ENCODE measurements around the gene SBK2. TPM values are rescaled to one million over a fixed set of nuclear protein-coding genes. Genes with fewer than 3 reads are reported as not detected.

The SBK2 gene
- total RNA-seq, 3 donors from 2014 or later, result not detected

GRCh38 chr19:55563261-55563690, 26.3 kb upstream of the SBK2 start:
- DNase-seq (peak in 1 of 3 donors; percentile 28), ATAC-seq (peak; percentile 68)
- no peak for TF ChIP-seq CTCF (IDR thresholded peaks at IDR 0.05)

DNA sequence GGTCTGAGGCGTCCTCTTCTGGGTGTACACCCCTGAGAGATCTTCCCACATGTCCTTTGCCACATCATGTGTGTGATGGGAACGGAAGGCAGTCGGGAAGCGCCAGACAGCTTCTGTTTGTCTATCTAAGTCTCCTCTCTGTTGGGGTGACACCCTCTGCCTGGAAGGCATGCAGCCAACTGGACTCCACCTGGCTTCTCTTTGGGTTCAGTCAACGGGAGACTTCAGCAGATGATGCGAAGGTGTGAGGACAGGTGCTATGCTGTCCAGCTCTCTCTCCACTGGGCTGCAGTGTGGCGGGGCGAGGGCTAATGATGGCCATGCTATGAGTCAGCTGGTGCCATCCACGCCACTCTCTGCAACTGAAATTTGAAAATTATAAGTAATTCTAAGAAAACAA, 22.8 kb upstream of the SBK2 start:
- Histone ChIP-seq H3K4me3 (no peak overlapping the region), H3K9me3 (no peaks in the 10 kb centered on the region), H3K4me1 (ENCODE audit: low read depth) (peaks cover 3% of the 10 kb centered on the region), H3K36me3 (ENCODE audit: low read depth) (no peaks in the 10 kb centered on the region)
- no peak for ATAC-seq
- DNase-seq, result peak in 1 of 3 donors; percentile 7
- intact Hi-C loops (cut with DNase I, micrococcal nuclease), result no loop called here
- TF ChIP-seq CTCF (IDR thresholded peaks at IDR 0.05), result no peak

More at GRCh38 chr19:55563261-55563690, 26.3 kb upstream of the SBK2 start:
- H3K4me1 ChIP-seq (ENCODE audit: low read depth), result peaks cover 3% of the 10 kb centered on the region
- intact Hi-C loops (cut with DNase I, micrococcal nuclease), result no loop called here
- no peaks in the 10 kb centered on the region for H3K36me3 ChIP-seq (ENCODE audit: low read depth)
- no peak overlapping the region for H3K4me3 ChIP-seq
- H3K9me3 ChIP-seq, result no peaks in the 10 kb centered on the region

GRCh38 chr19:55554741-55555152, 17.8 kb upstream of the SBK2 start:
- intact Hi-C loops (cut with DNase I, micrococcal nuclease), result no loop called here
- Histone ChIP-seq H3K4me1 (ENCODE audit: low read depth) (no peaks in the 10 kb centered on the region), H3K4me3 (no peak overlapping the region), H3K9me3 (no peaks in the 10 kb centered on the region), H3K36me3 (ENCODE audit: low read depth) (no peaks in the 10 kb centered on the region)
- ATAC-seq (no peak), DNase-seq (no peak)
- TF ChIP-seq CTCF (IDR thresholded peaks at IDR 0.05), result no peak

DNA sequence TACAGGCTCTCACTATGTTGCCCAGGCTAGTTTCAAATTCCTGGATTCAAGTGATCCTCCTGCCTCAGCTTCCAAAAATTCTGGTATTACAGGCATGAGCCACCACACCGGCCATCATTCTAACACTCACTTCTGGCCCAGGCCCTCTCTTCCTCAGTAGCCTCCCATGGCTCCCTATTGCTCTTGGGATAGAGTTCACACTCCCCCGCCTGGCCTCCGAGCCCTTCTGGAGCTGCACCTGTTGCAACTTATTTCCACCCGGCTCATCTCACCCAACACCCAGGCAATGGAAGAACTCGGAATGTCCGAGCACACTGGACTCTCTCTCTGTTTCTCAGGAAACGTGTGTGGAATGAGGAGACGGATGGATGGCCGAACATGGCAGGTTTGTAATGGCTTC, 17.4 kb upstream of the SBK2 start:
- Histone ChIP-seq H3K36me3 (ENCODE audit: low read depth) (no peaks in the 10 kb centered on the region), H3K9me3 (no peaks in the 10 kb centered on the region), H3K4me1 (ENCODE audit: low read depth) (no peaks in the 10 kb centered on the region), H3K4me3 (no peak overlapping the region)
- DNase-seq (no peak), ATAC-seq (no peak)
- no peak for TF ChIP-seq CTCF (IDR thresholded peaks at IDR 0.05)
- intact Hi-C loops (cut with DNase I, micrococcal nuclease), result no loop called here

- intact Hi-C loops (cut with DNase I, micrococcal nuclease), result no loop called here
Observed at GRCh38 chr19:55553217-55554182, 16.6 kb upstream of the SBK2 start.

More at GRCh38 chr19:55553217-55554182, 16.6 kb upstream of the SBK2 start:
- Histone ChIP-seq H3K4me3 (no peak overlapping the region), H3K9me3 (no peaks in the 10 kb centered on the region), H3K4me1 (ENCODE audit: low read depth) (peaks cover 2% of the 10 kb centered on the region), H3K36me3 (ENCODE audit: low read depth) (no peaks in the 10 kb centered on the region)
- DNase-seq, result no peak
- ATAC-seq, result no peak
- TF ChIP-seq CTCF (IDR thresholded peaks at IDR 0.05), result no peak
